ENCODE results near the gene IFIT2. TPM values are rescaled to one million over a fixed set of nuclear protein-coding genes. Genes with fewer than 3 reads are reported as not detected.

IFIT2 gene
- total RNA-seq, 1 donor from 2014 or later: 4.9 TPM

GRCh38 chr10:89308266-89308665 is 6.4 kb downstream of the IFIT2 start:
- ATAC-seq (ENCODE audit: low read depth): no peak
- Mint-ChIP-seq H3K4me1 (peaks cover 20% of the 10 kb centered on the region), H3K9me3 (no peaks in the 10 kb centered on the region), H3K36me3 (ENCODE audit: low read depth) (peaks cover 54% of the 10 kb centered on the region), H3K4me3 (no peak overlapping the region), H3K27ac (no peak overlapping the region), H3K27me3 (no peaks in the 10 kb centered on the region)
- intact Hi-C loops (cut with micrococcal nuclease): no loop called here
- no peak for TF ChIP-seq CTCF (IDR thresholded peaks at IDR 0.05)
- POLR2A ChIA-PET: no interaction called here
- DNase-seq: no peak
- CTCF ChIA-PET: no interaction called here

- peaks cover 15% of the 10 kb centered on the region for H3K4me1 Mint-ChIP-seq
Measured at GRCh38 chr10:89308736-89309135, 6.9 kb downstream of the IFIT2 start.

GRCh38 chr10:89309156-89310055 is 7.6 kb downstream of the IFIT2 start:
- Mint-ChIP-seq H3K36me3 (ENCODE audit: low read depth) (peaks cover 48% of the 10 kb centered on the region), H3K27me3 (no peaks in the 10 kb centered on the region), H3K9me3 (no peaks in the 10 kb centered on the region), H3K27ac (no peak overlapping the region), H3K4me3 (no peak overlapping the region), H3K4me1 (peaks cover 8% of the 10 kb centered on the region)
- ChIA-PET POLR2A (no interaction called here), CTCF (interaction anchor here (1.0 kb wide), 1 partner anchor 60 kb away, joined by 4 read pairs; no protein-coding TSS in a partner anchor)
- DNase-seq (no peak), ATAC-seq (ENCODE audit: low read depth) (no peak)
- intact Hi-C loops (cut with micrococcal nuclease): no loop called here
- TF ChIP-seq CTCF (IDR thresholded peaks at IDR 0.05): no peak

More at GRCh38 chr10:89308736-89309135, 6.9 kb downstream of the IFIT2 start:
- no peaks in the 10 kb centered on the region for H3K9me3 Mint-ChIP-seq
- H3K27me3 Mint-ChIP-seq: no peaks in the 10 kb centered on the region
- POLR2A ChIA-PET: no interaction called here
- peaks cover 54% of the 10 kb centered on the region for H3K36me3 Mint-ChIP-seq (ENCODE audit: low read depth)
- H3K4me3 Mint-ChIP-seq: no peak overlapping the region
- TF ChIP-seq CTCF (IDR thresholded peaks at IDR 0.05): no peak
- ATAC-seq (ENCODE audit: low read depth): no peak
- H3K27ac Mint-ChIP-seq: no peak overlapping the region
- DNase-seq: no peak
- CTCF ChIA-PET: no interaction called here
- intact Hi-C loops (cut with micrococcal nuclease): no loop called here

- ChIA-PET CTCF (interaction anchor here (1.0 kb wide), 1 partner anchor 59 kb away, joined by 4 read pairs; no protein-coding TSS in a partner anchor), POLR2A (no interaction called here)
- no peak overlapping the region for H3K4me3 Mint-ChIP-seq
- intact Hi-C loops (cut with micrococcal nuclease): no loop called here
- peaks cover 7% of the 10 kb centered on the region for H3K4me1 Mint-ChIP-seq
- no peak overlapping the region for H3K27ac Mint-ChIP-seq
- no peak for DNase-seq
- no peak for ATAC-seq (ENCODE audit: low read depth)
- H3K36me3 Mint-ChIP-seq (ENCODE audit: low read depth): peaks cover 45% of the 10 kb centered on the region
- no peaks in the 10 kb centered on the region for H3K27me3 Mint-ChIP-seq
- H3K9me3 Mint-ChIP-seq: no peaks in the 10 kb centered on the region
- no peak for TF ChIP-seq CTCF (IDR thresholded peaks at IDR 0.05)
Measured at GRCh38 chr10:89310056-89310893, 8.4 kb downstream of the IFIT2 start.

GRCh38 chr10:89312973-89313372 is 11.1 kb downstream of the IFIT2 start:
- Mint-ChIP-seq H3K36me3 (ENCODE audit: low read depth) (peaks cover 19% of the 10 kb centered on the region), H3K9me3 (peaks cover 1% of the 10 kb centered on the region), H3K4me3 (no peak overlapping the region), H3K27me3 (no peaks in the 10 kb centered on the region), H3K27ac (no peak overlapping the region), H3K4me1 (peaks cover 5% of the 10 kb centered on the region)
- CTCF ChIA-PET: interaction anchor here (0.6 kb wide), 1 partner anchor 20 kb away, joined by 3 read pairs; no protein-coding TSS in a partner anchor
- TF ChIP-seq CTCF (IDR thresholded peaks at IDR 0.05): no peak
- no peak for DNase-seq
- ATAC-seq (ENCODE audit: low read depth): no peak
- intact Hi-C loops (cut with micrococcal nuclease): no loop called here
- POLR2A ChIA-PET: no interaction called here

All from activated B cell treated with CpG ODN at 0.5 μM for 24 hours (primary cell).